ENCODE results near the gene SNX25. TPM values are rescaled to one million over a fixed set of nuclear protein-coding genes. Genes with fewer than 3 reads are reported as not detected.

Gene SNX25
- total and polyA plus RNA-seq, 2 experiments from 2014 or later = 6.9 to 25.0 TPM

- ATAC-seq = no peak
- H3K4me3 ChIP-seq = no peak overlapping the region
- no peaks in the 10 kb centered on the region for H3F3A ChIP-seq (replicated peaks; ENCODE audit: low read depth)
- no peaks in the 10 kb centered on the region for H3K36me3 ChIP-seq (ENCODE audit: insufficient read depth)
- no peaks in the 10 kb centered on the region; the same call in 1 of the 2 replicates for H3K79me2 ChIP-seq (replicated peaks; ENCODE audit: insufficient read depth)
- H3K4me1 ChIP-seq (ENCODE audit: insufficient read depth) = peaks cover 6% of the 10 kb centered on the region; the same call in 1 of the 2 replicates
- peak overlapping the region; percentile 34; the same call in 1 of the 2 replicates for H3K4me2 ChIP-seq
- peaks cover 19% of the 10 kb centered on the region for H3K4me1 Mint-ChIP-seq
- 0 out of 2 replicates have a peak overlapping the region, but pooled peaks have one; percentile 47 for H3K27ac ChIP-seq (ENCODE audit: low read depth)
- TF ChIP-seq NANOG (IDR thresholded peaks at IDR 0.05; ENCODE audit: borderline replicate concordance) = no peak
- TF ChIP-seq ZNF114 (CRISPR knock-in tag; IDR thresholded peaks at IDR 0.05) = no peak
- no peak for TF ChIP-seq ETS1 (IDR thresholded peaks at IDR 0.05)
- no peak for TF ChIP-seq JUNB (IDR thresholded peaks at IDR 0.05; ENCODE audit: unreplicated experiment)
- no peak for TF ChIP-seq STAT1 (IDR thresholded peaks at IDR 0.05; ENCODE audit: unreplicated experiment)
- TF ChIP-seq, protein P1, sequence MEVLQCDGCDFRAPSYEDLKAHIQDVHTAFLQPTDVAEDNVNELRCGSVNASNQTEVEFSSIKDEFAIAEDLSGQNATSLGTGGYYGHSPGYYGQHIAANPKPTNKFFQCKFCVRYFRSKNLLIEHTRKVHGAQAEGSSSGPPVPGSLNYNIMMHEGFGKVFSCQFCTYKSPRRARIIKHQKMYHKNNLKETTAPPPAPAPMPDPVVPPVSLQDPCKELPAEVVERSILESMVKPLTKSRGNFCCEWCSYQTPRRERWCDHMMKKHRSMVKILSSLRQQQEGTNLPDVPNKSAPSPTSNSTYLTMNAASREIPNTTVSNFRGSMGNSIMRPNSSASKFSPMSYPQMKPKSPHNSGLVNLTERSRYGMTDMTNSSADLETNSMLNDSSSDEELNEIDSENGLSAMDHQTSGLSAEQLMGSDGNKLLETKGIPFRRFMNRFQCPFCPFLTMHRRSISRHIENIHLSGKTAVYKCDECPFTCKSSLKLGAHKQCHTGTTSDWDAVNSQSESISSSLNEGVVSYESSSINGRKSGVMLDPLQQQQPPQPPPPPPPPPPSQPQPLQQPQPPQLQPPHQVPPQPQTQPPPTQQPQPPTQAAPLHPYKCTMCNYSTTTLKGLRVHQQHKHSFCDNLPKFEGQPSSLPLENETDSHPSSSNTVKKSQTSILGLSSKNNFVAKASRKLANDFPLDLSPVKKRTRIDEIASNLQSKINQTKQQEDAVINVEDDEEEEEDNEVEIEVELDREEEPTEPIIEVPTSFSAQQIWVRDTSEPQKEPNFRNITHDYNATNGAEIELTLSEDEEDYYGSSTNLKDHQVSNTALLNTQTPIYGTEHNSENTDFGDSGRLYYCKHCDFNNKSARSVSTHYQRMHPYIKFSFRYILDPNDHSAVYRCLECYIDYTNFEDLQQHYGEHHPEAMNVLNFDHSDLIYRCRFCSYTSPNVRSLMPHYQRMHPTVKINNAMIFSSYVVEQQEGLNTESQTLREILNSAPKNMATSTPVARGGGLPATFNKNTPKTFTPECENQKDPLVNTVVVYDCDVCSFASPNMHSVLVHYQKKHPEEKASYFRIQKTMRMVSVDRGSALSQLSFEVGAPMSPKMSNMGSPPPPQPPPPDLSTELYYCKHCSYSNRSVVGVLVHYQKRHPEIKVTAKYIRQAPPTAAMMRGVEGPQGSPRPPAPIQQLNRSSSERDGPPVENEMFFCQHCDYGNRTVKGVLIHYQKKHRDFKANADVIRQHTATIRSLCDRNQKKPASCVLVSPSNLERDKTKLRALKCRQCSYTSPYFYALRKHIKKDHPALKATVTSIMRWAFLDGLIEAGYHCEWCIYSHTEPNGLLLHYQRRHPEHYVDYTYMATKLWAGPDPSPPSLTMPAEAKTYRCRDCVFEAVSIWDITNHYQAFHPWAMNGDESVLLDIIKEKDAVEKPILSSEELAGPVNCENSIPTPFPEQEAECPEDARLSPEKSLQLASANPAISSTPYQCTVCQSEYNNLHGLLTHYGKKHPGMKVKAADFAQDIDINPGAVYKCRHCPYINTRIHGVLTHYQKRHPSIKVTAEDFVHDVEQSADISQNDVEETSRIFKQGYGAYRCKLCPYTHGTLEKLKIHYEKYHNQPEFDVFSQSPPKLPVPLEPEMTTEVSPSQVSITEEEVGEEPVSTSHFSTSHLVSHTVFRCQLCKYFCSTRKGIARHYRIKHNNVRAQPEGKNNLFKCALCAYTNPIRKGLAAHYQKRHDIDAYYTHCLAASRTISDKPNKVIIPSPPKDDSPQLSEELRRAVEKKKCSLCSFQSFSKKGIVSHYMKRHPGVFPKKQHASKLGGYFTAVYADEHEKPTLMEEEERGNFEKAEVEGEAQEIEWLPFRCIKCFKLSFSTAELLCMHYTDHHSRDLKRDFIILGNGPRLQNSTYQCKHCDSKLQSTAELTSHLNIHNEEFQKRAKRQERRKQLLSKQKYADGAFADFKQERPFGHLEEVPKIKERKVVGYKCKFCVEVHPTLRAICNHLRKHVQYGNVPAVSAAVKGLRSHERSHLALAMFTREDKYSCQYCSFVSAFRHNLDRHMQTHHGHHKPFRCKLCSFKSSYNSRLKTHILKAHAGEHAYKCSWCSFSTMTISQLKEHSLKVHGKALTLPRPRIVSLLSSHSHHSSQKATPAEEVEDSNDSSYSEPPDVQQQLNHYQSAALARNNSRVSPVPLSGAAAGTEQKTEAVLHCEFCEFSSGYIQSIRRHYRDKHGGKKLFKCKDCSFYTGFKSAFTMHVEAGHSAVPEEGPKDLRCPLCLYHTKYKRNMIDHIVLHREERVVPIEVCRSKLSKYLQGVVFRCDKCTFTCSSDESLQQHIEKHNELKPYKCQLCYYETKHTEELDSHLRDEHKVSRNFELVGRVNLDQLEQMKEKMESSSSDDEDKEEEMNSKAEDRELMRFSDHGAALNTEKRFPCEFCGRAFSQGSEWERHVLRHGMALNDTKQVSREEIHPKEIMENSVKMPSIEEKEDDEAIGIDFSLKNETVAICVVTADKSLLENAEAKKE (CRISPR knock-in tag; IDR thresholded peaks at IDR 0.05) = no peak
- no peak for TF ChIP-seq CTCF (conservative IDR thresholded peaks at IDR 0.05; ENCODE audit: low read depth in 2 of 2)
- no peak for TF ChIP-seq ZNF331 (CRISPR knock-in tag; IDR thresholded peaks at IDR 0.05; ENCODE audit: low read depth)
- TF ChIP-seq CREB1 (CRISPR knock-in tag; IDR thresholded peaks at IDR 0.05; ENCODE audit: low read depth) = no peak
- TF ChIP-seq, protein P2, sequence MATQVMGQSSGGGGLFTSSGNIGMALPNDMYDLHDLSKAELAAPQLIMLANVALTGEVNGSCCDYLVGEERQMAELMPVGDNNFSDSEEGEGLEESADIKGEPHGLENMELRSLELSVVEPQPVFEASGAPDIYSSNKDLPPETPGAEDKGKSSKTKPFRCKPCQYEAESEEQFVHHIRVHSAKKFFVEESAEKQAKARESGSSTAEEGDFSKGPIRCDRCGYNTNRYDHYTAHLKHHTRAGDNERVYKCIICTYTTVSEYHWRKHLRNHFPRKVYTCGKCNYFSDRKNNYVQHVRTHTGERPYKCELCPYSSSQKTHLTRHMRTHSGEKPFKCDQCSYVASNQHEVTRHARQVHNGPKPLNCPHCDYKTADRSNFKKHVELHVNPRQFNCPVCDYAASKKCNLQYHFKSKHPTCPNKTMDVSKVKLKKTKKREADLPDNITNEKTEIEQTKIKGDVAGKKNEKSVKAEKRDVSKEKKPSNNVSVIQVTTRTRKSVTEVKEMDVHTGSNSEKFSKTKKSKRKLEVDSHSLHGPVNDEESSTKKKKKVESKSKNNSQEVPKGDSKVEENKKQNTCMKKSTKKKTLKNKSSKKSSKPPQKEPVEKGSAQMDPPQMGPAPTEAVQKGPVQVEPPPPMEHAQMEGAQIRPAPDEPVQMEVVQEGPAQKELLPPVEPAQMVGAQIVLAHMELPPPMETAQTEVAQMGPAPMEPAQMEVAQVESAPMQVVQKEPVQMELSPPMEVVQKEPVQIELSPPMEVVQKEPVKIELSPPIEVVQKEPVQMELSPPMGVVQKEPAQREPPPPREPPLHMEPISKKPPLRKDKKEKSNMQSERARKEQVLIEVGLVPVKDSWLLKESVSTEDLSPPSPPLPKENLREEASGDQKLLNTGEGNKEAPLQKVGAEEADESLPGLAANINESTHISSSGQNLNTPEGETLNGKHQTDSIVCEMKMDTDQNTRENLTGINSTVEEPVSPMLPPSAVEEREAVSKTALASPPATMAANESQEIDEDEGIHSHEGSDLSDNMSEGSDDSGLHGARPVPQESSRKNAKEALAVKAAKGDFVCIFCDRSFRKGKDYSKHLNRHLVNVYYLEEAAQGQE (IDR thresholded peaks at IDR 0.05; ENCODE audit: unreplicated experiment) = no peak
- TF ChIP-seq EZH2 (IDR thresholded peaks at IDR 0.05; ENCODE audit: low read depth, unreplicated experiment) = no peak
- no peak for TF ChIP-seq EZH2phosphoT487 (IDR thresholded peaks at IDR 0.05; ENCODE audit: unreplicated experiment)
- no peak for TF ChIP-seq POLR2AphosphoS5 (IDR thresholded peaks at IDR 0.05; ENCODE audit: low read depth)
- H2AFZ ChIP-seq = no peak overlapping the region
- no peaks in the 10 kb centered on the region for H3K9me2 ChIP-seq (ENCODE audit: insufficient read depth)
- H4K20me1 ChIP-seq (replicated peaks; ENCODE audit: insufficient read depth) = no peaks in the 10 kb centered on the region
- peaks cover 3% of the 10 kb centered on the region for H3K27me3 Mint-ChIP-seq (ENCODE audit: insufficient read depth, low read depth, poor library complexity)
- no peaks in the 10 kb centered on the region for H3K27me3 ChIP-seq (ENCODE audit: insufficient read depth)
- peak overlapping the region; percentile 39; the same call in 1 of the 2 replicates for H3K27ac Mint-ChIP-seq
- H3K9me3 Mint-ChIP-seq = no peaks in the 10 kb centered on the region
- H3K36me3 Mint-ChIP-seq (ENCODE audit: low read depth) = no peaks in the 10 kb centered on the region
- no peak for DNase-seq (ENCODE audit: low spot score)
- no peak overlapping the region for H3K4me3 Mint-ChIP-seq
Observed at GRCh38 chr4:185272245-185272644, 62.8 kb downstream of the SNX25 start.

All from GM23338 (cell line).